ENCODE data around the gene PRDM2.

PRDM2 gene

GRCh38 chr1:13814131-13814530 is 114.1 kb downstream of the PRDM2 start:
- DNase-seq (ENCODE audit: low spot score) = no peak

GRCh38 chr1:13816016-13816760 is 116.2 kb downstream of the PRDM2 start:
- no peak for DNase-seq (ENCODE audit: low spot score)

GRCh38 chr1:13817906-13818305 is 117.9 kb downstream of the PRDM2 start:
- no peak for DNase-seq (ENCODE audit: low spot score)

GRCh38 chr1:13818926-13819325 is 118.9 kb downstream of the PRDM2 start:
- DNase-seq (ENCODE audit: low spot score) = no peak

GRCh38 chr1:13819642-13820041 is 119.7 kb downstream of the PRDM2 start:
- no peak for DNase-seq (ENCODE audit: low spot score)

GRCh38 chr1:13820055-13820454 is 120.1 kb downstream of the PRDM2 start:
- DNase-seq (ENCODE audit: low spot score) = no peak

- no peak for DNase-seq (ENCODE audit: low spot score)
Measured at GRCh38 chr1:13820456-13820855, 120.5 kb downstream of the PRDM2 start.

- no peak for DNase-seq (ENCODE audit: low spot score)
Measured at GRCh38 chr1:13823126-13823880, 123.3 kb downstream of the PRDM2 start.

GRCh38 chr1:13823936-13824335 is 123.9 kb downstream of the PRDM2 start:
- DNase-seq (ENCODE audit: low spot score) = no peak

- no peak for DNase-seq (ENCODE audit: low spot score)
Measured at GRCh38 chr1:13824626-13825025, 124.6 kb downstream of the PRDM2 start.

GRCh38 chr1:13825033-13825432 is 125.0 kb downstream of the PRDM2 start:
- DNase-seq (ENCODE audit: low spot score) = no peak

GRCh38 chr1:13826009-13826408 is 126.0 kb downstream of the PRDM2 start:
- DNase-seq (ENCODE audit: low spot score) = no peak

GRCh38 chr1:13826591-13826990 is 126.6 kb downstream of the PRDM2 start:
- no peak for DNase-seq (ENCODE audit: low spot score)

- DNase-seq (ENCODE audit: low spot score) = no peak
Measured at GRCh38 chr1:13828454-13829151, 128.6 kb downstream of the PRDM2 start.

GRCh38 chr1:13829152-13829769 is 129.3 kb downstream of the PRDM2 start:
- DNase-seq (ENCODE audit: low spot score) = no peak

GRCh38 chr1:13830170-13830569 is 130.2 kb downstream of the PRDM2 start:
- no peak for DNase-seq (ENCODE audit: low spot score)

GRCh38 chr1:13830616-13831280 is 130.8 kb downstream of the PRDM2 start:
- no peak for DNase-seq (ENCODE audit: low spot score)

- DNase-seq (ENCODE audit: low spot score) = no peak
Measured at GRCh38 chr1:13832100-13832499, 132.1 kb downstream of the PRDM2 start.

GRCh38 chr1:13832536-13832935 is 132.5 kb downstream of the PRDM2 start:
- no peak for DNase-seq (ENCODE audit: low spot score)

GRCh38 chr1:13836136-13836535 is 136.1 kb downstream of the PRDM2 start:
- DNase-seq (ENCODE audit: low spot score) = no peak

GRCh38 chr1:13836631-13837030 is 136.6 kb downstream of the PRDM2 start:
- no peak for DNase-seq (ENCODE audit: low spot score)

- DNase-seq (ENCODE audit: low spot score) = no peak
Measured at GRCh38 chr1:13838236-13838635, 138.2 kb downstream of the PRDM2 start.
